Neural progenitor cell (in vitro differentiated cells): ENCODE data around the gene KIF26B. TPM values are rescaled to one million over a fixed set of nuclear protein-coding genes. Genes with fewer than 3 reads are reported as not detected.

Source experiments
- DNase-seq: peaks from one replicate; pipeline ENCODE4 v3.0.0-alpha.2; 2016; ENCODE audit warnings: low spot score
- H2AFZ ChIP-seq: fragments of 200-600 bp; sonication (generic); replicated peaks from 2 replicates; pipeline ENCODE4 v1.6.1; 2016; ENCODE audit warnings: antibody characterized with exemption
- H3F3A ChIP-seq: fragments of 200-600 bp; sonication (generic); 2 replicates; pipeline ENCODE4 v1.6.1; 2016; ENCODE audit warnings: antibody characterized with exemption, low read depth
- H3K27ac ChIP-seq: fragments of 200-600 bp; sonication (generic); 2 replicates; pipeline ENCODE4 v1.5.1; 2016; ENCODE audit warnings: mild to moderate bottlenecking
- H3K27me3 ChIP-seq: fragments of 200-600 bp; sonication (generic); 2 replicates; pipeline ENCODE4 v1.6.1; 2016; ENCODE audit warnings: mild to moderate bottlenecking, moderate library complexity
- H3K36me3 ChIP-seq: fragments of 200-600 bp; sonication (generic); 2 replicates; pipeline ENCODE4 v1.5.1; 2016
- H3K4me1 ChIP-seq: fragments of 200-600 bp; sonication (generic); 2 replicates; pipeline ENCODE4 v1.6.1; 2016; ENCODE audit warnings: mixed run types
- H3K4me2 ChIP-seq: fragments of 200-600 bp; sonication (generic); 2 replicates; pipeline ENCODE4 v1.6.1; 2016
- H3K4me3 ChIP-seq: fragments of 200-600 bp; sonication (generic); 2 replicates; pipeline ENCODE4 v1.5.1; 2016
- H3K79me2 ChIP-seq: fragments of 200-600 bp; sonication (generic); 2 replicates; pipeline ENCODE4 v1.6.1; 2016; ENCODE audit warnings: low read depth
- H3K9ac ChIP-seq: fragments of 200-600 bp; sonication (generic); 2 replicates; pipeline ENCODE4 v1.6.1; 2016
- H3K9me3 ChIP-seq: fragments of 200-600 bp; sonication (generic); 2 replicates; pipeline ENCODE4 v1.5.1; 2016; ENCODE audit warnings: low read depth
- H4K20me1 ChIP-seq: fragments of 200-600 bp; sonication (generic); 2 replicates; pipeline ENCODE4 v1.6.1; 2016; ENCODE audit warnings: low read depth
- H3K27ac Mint-ChIP-seq: 3 replicates; pipeline ENCODE4 v1.8.0; 2021; ENCODE audit warnings: mixed read lengths
- H3K27me3 Mint-ChIP-seq: 2 replicates; pipeline ENCODE4 v1.8.0; 2022; ENCODE audit warnings: low read depth, mild to moderate bottlenecking, inconsistent platforms, moderate library complexity, mixed read lengths; ENCODE audit not compliant: insufficient read depth
- H3K36me3 Mint-ChIP-seq: 3 replicates; pipeline ENCODE4 v1.8.0; 2021; ENCODE audit warnings: mixed read lengths
- H3K4me1 Mint-ChIP-seq: 3 replicates; pipeline ENCODE4 v1.8.0; 2021; ENCODE audit warnings: mixed read lengths
- H3K4me3 Mint-ChIP-seq: 3 replicates; pipeline ENCODE4 v1.8.0; 2021; ENCODE audit warnings: mild to moderate bottlenecking, moderate library complexity, mixed read lengths
- H3K9me3 Mint-ChIP-seq: 3 replicates; pipeline ENCODE4 v1.8.0; 2020; ENCODE audit warnings: mixed read lengths
- CTCF ChIP-seq: fragments of 200-600 bp; sonication (generic); IDR thresholded peaks from 2 replicates; pipeline ENCODE4 v1.5.1; 2017; ENCODE audit warnings: antibody characterized with exemption, mild to moderate bottlenecking
- EZH2 ChIP-seq: fragments of 200-600 bp; sonication (generic); IDR thresholded peaks from 2 replicates; pipeline ENCODE4 v1.6.1; 2017; ENCODE audit warnings: antibody characterized with exemption, mild to moderate bottlenecking, moderate library complexity
- EZH2phosphoT487 ChIP-seq: fragments of 200-600 bp; sonication (generic); IDR thresholded peaks from 2 replicates; pipeline ENCODE4 v1.6.1; 2017; ENCODE audit warnings: antibody characterized with exemption
- total RNA-seq: library from RNA; depleted of rRNA; stranded (reverse); fragments of >200 nt; gene quantifications from 2 replicates; pipeline ENCODE4 v1.2.3, GENCODE V29; 2015; ENCODE audit warnings: low replicate concordance

The KIF26B gene
- total RNA-seq, 1 donor from 2014 or later = 0.47 TPM

DNA sequence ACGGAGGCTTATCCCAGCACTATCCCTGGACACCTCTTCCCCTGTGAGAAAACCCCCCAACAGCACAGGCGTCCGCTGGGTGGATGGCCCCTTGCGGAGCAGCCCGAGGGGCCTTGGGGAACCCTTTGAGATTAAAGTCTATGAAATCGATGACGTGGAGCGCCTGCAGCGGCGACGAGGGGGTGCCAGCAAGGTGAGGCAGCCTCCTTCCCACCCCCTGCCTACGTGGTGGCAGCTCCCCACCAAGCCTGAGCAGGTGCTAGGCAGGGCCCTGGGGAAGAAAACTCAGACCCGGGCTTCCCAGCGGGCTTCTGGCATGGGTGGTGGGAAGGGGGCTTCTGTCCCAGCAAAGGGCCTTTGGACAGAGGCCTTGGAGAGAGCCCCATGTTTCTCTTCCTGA is 543.3 kb downstream of the KIF26B start:
- no peaks in the 10 kb centered on the region for H3K79me2 ChIP-seq
- H3K9me3 ChIP-seq = no peaks in the 10 kb centered on the region
- H3K27me3 Mint-ChIP-seq = peaks cover 2% of the 10 kb centered on the region
- H2AFZ ChIP-seq = no peak overlapping the region
- DNase-seq = no peak
- no peaks in the 10 kb centered on the region for H3F3A ChIP-seq
- TF ChIP-seq EZH2 (no peak), EZH2phosphoT487 (no peak), CTCF (no peak)
- no peak overlapping the region for H3K4me3 ChIP-seq
- no peak overlapping the region for H3K4me3 Mint-ChIP-seq
- no peak overlapping the region for H3K4me2 ChIP-seq
- H3K27ac Mint-ChIP-seq = no peak overlapping the region
- H3K36me3 ChIP-seq = no peaks in the 10 kb centered on the region
- H3K36me3 Mint-ChIP-seq = peaks cover 7% of the 10 kb centered on the region
- no peaks in the 10 kb centered on the region for H3K27me3 ChIP-seq
- no peak overlapping the region for H3K9ac ChIP-seq
- no peaks in the 10 kb centered on the region for H3K4me1 ChIP-seq
- H4K20me1 ChIP-seq = no peaks in the 10 kb centered on the region
- H3K4me1 Mint-ChIP-seq = no peaks in the 10 kb centered on the region
- H3K27ac ChIP-seq = no peak overlapping the region
- H3K9me3 Mint-ChIP-seq = no peaks in the 10 kb centered on the region

GRCh38 chr1:245698860-245699259 is 544.1 kb downstream of the KIF26B start:
- no peaks in the 10 kb centered on the region for H3K36me3 ChIP-seq
- H3F3A ChIP-seq = no peaks in the 10 kb centered on the region
- no peak overlapping the region for H3K4me3 ChIP-seq
- Mint-ChIP-seq H3K27ac (no peak overlapping the region), H3K36me3 (peaks cover 8% of the 10 kb centered on the region), H3K27me3 (peaks cover 2% of the 10 kb centered on the region), H3K9me3 (no peaks in the 10 kb centered on the region), H3K4me1 (no peaks in the 10 kb centered on the region), H3K4me3 (no peak overlapping the region)
- H4K20me1 ChIP-seq = no peaks in the 10 kb centered on the region
- DNase-seq = no peak
- no peak for TF ChIP-seq EZH2
- TF ChIP-seq CTCF = no peak
- no peak for TF ChIP-seq EZH2phosphoT487
- no peak overlapping the region for H3K4me2 ChIP-seq
- H3K27me3 ChIP-seq = no peaks in the 10 kb centered on the region
- H3K4me1 ChIP-seq = no peaks in the 10 kb centered on the region
- no peak overlapping the region for H2AFZ ChIP-seq
- no peaks in the 10 kb centered on the region for H3K79me2 ChIP-seq
- H3K27ac ChIP-seq = no peak overlapping the region
- no peak overlapping the region for H3K9ac ChIP-seq
- H3K9me3 ChIP-seq = no peaks in the 10 kb centered on the region

GRCh38 chr1:245700631-245701030 is 545.8 kb downstream of the KIF26B start:
- no peak overlapping the region for H3K4me3 ChIP-seq
- Mint-ChIP-seq H3K27ac (no peak overlapping the region), H3K4me3 (no peak overlapping the region), H3K9me3 (no peaks in the 10 kb centered on the region), H3K36me3 (peaks cover 11% of the 10 kb centered on the region), H3K4me1 (no peaks in the 10 kb centered on the region), H3K27me3 (peaks cover 5% of the 10 kb centered on the region)
- H3K27me3 ChIP-seq = no peaks in the 10 kb centered on the region
- H3K79me2 ChIP-seq = no peaks in the 10 kb centered on the region
- no peaks in the 10 kb centered on the region for H3K4me1 ChIP-seq
- TF ChIP-seq EZH2phosphoT487 (no peak), EZH2 (no peak), CTCF (no peak)
- no peak overlapping the region for H3K9ac ChIP-seq
- no peaks in the 10 kb centered on the region for H4K20me1 ChIP-seq
- no peak overlapping the region for H3K27ac ChIP-seq
- no peaks in the 10 kb centered on the region for H3K9me3 ChIP-seq
- no peak overlapping the region for H3K4me2 ChIP-seq
- no peaks in the 10 kb centered on the region for H3K36me3 ChIP-seq
- no peaks in the 10 kb centered on the region for H3F3A ChIP-seq
- DNase-seq = no peak
- H2AFZ ChIP-seq = no peak overlapping the region

- H3K4me1 ChIP-seq = no peaks in the 10 kb centered on the region
- H4K20me1 ChIP-seq = no peaks in the 10 kb centered on the region
- Mint-ChIP-seq H3K4me1 (no peaks in the 10 kb centered on the region), H3K27me3 (peaks cover 5% of the 10 kb centered on the region), H3K27ac (no peak overlapping the region), H3K36me3 (peaks cover 11% of the 10 kb centered on the region), H3K4me3 (no peak overlapping the region), H3K9me3 (no peaks in the 10 kb centered on the region)
- no peaks in the 10 kb centered on the region for H3K9me3 ChIP-seq
- no peaks in the 10 kb centered on the region for H3K36me3 ChIP-seq
- H3K9ac ChIP-seq = no peak overlapping the region
- no peak for TF ChIP-seq CTCF
- no peak for TF ChIP-seq EZH2phosphoT487
- TF ChIP-seq EZH2 = no peak
- no peaks in the 10 kb centered on the region for H3F3A ChIP-seq
- H3K79me2 ChIP-seq = no peaks in the 10 kb centered on the region
- H3K4me3 ChIP-seq = no peak overlapping the region
- H3K27me3 ChIP-seq = no peaks in the 10 kb centered on the region
- DNase-seq = no peak
- H3K4me2 ChIP-seq = no peak overlapping the region
- no peak overlapping the region for H2AFZ ChIP-seq
- no peak overlapping the region for H3K27ac ChIP-seq
These were observed 546.8 kb downstream of the KIF26B start for GRCh38 chr1:245701631-245702030.
